ENCODE measurements around the gene NINJ2.

NINJ2 gene

GRCh38 chr12:674272-674781 lies 11.1 kb upstream of the NINJ2 start:
- no peak for DNase-seq

DNA sequence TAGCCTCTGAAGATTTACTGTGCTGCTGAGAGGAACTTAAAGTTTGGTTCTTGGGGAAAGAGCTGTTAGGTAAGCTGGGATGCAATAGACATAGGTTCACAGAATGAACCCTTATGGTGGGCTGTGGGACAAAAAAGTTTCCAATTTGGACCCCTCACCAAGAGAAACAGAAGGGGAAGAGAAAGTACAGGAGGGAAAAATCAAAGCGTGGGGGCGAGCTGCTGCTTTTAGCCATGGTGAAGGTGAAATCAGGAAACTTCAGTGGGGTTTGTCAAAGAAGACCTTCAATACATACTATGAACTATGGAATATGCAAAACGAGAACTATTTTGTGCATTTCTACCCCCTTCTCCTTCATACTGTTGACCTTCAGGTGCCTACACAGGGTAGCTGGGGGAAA lies 10.6 kb upstream of the NINJ2 start:
- no peak for DNase-seq

GRCh38 chr12:669576-669945 lies 6.3 kb upstream of the NINJ2 start:
- DNase-seq: no peak

DNA sequence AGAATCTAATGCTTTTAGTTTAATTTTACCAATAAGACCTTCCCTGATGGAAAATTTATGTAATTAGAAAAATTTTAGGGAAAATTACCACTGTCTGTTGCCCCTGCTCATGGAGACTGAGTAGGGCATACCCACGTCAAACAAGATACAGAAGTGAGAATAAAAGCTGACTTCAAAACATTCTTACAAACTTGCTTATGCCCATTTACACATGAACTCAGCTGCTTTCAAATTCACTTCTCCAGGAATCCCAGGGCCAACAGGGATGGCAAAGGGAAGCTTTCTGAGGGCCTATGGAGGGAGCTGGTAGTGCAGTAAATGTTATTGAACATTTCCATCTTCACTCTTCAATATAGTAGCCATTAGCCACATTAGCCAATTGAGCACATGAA lies 4.8 kb upstream of the NINJ2 start:
- no peak for DNase-seq

- DNase-seq: no peak
Measured at GRCh38 chr12:666766-667308, 3.6 kb upstream of the NINJ2 start.

GRCh38 chr12:666066-666465 lies 2.8 kb upstream of the NINJ2 start:
- no peak for DNase-seq

DNA sequence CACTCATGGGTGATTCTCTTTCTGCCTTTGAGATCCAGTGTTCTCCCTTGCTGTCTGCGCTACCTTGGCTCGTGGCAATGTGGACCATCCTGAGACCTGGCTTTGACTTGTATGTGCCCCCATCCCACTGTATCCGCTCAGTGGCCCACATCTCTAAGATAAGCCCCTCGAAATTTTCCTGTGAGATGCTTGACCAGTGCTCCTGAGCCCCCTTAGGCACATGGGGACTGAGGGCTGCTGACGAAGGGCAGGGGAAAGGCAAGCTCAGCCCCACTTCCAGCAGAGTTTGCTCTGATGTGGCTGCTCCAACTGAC lies 1.5 kb upstream of the NINJ2 start:
- no peak for DNase-seq

- DNase-seq: no peak
Measured at GRCh38 chr12:664075-664778, 982 bp upstream of the NINJ2 start.

GRCh38 chr12:662566-663292 lies 516 bp downstream of the NINJ2 start:
- DNase-seq: peak in 3 of 51 donors; percentile 18 to 69 (median 68)

- DNase-seq: peak in 17 of 51 donors; percentile 15 to 69 (median 25)
Measured at GRCh38 chr12:661720-662486, 1.3 kb downstream of the NINJ2 start.

DNA sequence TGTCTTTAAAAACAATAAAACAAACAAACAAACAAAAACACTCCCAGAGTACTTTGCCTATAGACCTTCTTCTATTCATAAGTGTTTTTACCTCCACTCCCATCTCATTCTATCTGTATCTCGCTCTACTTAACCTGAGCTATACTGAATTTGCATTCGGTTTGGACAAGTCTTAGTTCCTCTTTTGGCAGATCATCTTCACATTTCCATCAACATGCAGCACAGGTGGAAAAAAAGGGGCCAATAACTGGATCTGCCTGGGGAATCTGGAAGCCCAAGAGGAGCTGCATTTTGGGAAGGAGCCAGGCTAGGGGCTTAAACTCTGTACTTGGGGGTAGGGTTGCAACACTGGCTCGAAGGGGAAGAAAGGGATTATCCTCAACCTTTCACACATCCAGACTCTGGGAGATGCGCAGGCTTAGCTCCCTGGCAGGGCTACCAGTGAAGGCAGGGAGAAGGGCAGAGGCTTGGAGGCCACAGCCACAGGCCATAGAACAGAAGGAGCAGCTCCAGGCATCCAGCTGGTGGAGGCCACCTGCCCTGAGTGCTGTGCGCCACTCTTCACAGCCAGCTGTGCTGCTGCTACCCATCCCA lies 4.1 kb downstream of the NINJ2 start:
- no peak for DNase-seq

GRCh38 chr12:650983-651382 lies 12.3 kb downstream of the NINJ2 start:
- DNase-seq: no peak

- DNase-seq: no peak
Measured at GRCh38 chr12:647385-648085, 15.7 kb downstream of the NINJ2 start.

GRCh38 chr12:646442-647384 lies 16.5 kb downstream of the NINJ2 start:
- no peak for DNase-seq

DNA sequence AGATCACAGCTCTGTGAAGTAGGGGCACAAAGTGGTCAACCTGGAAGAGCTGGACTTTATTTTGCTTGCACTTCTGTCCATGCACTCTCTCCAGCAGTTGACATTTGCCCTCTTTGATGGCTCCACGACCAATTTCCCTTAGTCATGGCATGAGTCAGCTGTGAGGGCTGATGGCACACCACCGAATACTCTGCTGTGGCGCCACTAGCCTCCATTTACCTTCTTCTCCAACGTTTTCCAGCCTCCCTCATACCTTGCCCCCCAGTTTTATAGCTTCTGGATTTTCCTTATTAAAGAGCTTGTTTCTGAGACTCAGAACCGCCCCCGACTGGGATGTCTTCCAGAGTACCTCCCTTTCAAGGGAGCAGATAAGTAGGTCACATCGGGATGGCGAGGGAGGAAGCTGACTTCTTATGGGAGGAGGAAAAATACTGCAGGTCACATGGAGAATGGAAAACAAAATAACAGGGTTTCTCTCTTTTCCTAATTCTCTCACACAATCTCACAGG lies 17.6 kb downstream of the NINJ2 start:
- DNase-seq: peak in 14 of 51 donors; percentile 14 to 78 (median 34)

DNA sequence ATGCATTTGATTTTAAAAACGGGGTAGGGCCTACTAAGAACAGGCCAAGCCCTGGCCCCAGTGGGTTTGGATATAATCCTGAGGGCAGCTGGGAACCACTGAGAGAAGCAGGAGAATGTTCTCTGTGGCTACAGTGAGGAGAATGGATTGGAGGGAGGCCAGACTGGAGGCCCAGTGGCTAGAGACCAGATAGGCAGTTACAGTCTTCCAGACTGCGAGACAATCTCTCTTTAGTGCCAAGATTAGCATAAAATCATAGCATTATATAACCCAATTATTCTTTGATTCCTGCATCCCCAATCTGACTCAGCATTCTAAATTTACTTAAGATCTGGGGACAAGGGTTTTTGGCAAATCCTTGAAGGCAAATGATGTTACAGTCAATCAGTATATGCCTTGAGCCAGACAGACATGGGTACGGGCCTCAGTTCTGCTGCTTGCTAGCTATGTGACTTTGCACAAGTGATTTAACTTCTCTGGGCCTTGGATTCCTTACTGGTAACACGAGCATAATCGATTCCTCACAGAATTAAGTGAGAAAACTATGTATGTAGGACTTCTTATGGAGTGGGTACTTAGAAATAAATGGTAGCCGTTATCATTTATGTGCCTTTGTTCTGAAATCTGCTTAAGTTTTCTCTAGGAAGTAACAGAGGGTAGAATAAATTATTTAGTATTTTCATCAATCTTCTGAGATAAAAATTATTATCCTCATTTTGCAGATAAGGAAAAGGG lies 18.3 kb downstream of the NINJ2 start:
- DNase-seq: peak in 2 of 51 donors; percentile 19 to 28

DNA sequence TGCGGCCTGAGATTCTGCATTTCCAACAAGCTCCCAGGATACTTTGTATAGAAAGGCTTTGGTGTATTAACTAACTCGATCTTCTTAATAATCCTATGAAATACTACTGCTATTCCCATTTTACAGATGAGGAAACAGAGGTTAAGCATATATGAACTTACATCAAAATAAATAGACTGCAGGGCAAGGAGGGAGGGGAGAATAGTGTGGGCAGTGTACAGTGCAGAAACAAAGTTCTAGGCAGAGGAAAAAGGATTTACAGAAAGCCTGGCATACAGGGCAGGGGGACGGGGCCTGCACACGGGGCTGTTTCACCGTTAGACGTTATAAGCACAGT lies 19.0 kb downstream of the NINJ2 start:
- no peak for DNase-seq

DNA sequence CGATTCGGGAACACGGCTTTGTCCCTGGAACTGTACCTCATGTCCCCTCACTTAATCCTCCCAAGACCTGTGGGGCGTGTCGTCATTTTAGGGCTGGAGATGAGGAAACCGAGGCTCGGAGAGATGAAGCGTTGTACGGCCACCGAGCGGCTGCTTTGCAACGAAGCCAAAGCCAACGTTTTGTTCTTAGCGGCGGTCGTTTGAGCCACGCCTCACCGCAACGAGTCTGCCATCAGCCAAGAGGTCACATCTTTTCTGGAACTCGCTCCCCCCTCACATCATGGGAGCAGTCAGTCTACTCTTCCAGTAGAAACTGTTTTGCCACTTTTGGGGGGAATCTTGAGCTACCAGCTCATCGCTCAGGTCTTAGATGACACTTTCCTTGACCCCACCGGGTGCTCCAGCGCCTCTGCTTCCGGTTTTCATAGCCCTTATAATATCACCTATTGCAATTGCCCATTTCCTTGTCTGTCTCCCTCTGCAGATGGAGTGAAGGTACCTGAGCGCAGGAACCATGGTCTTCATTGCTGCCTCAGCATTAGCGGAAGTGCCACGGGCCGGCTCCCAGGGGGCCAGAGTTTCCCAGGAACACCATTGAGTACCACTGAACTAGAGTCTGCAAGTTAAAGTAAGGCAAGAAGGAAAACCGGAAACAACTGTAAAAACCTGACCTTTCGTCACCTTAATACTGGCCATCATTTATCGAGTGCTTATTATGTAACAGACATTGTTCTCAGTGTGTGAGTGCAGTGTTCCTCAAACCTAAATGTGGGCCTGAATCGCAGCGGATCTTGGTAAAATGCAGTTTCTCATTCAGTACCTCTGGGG lies 19.6 kb downstream of the NINJ2 start:
- DNase-seq: no peak

Measured in hypothalamus (tissue), 51 donors.